Heart right ventricle (tissue), 16 donors: ENCODE data around the gene C16orf74. TPM values are rescaled to one million over a fixed set of nuclear protein-coding genes. Genes with fewer than 3 reads are reported as not detected.
A peak's percentile ranks its signal among the peaks of the same experiment; 100 is the strongest.

Experiments used
- ATAC-seq, 8 donors: fragments of 200-7000 bp; cut with Tn5 transposase; one replicate each; pipeline ENCODE4 v1.9.1; 2020; ENCODE audit warnings: mild to moderate bottlenecking in 8 of 8, moderate library complexity in 8 of 8, moderate number of reproducible peaks in 1 of 8
- DNase-seq, 2 donors: peaks; one replicate each; pipeline ENCODE4 v3.0.0-alpha.2; 2020
- H3K27ac ChIP-seq, 10 donors: fragments of 200-600 bp; sonication (generic) in 2 of 10; one replicate each; pipeline versions ENCODE4 v1.5.0 to v1.8.0; 2020 to 2022; ENCODE audit warnings: mild to moderate bottlenecking in 3 of 10
- H3K27me3 ChIP-seq, 7 donors: fragments of 200-600 bp; one replicate each; pipeline ENCODE4 v1.8.0; 2021 to 2022; ENCODE audit warnings: mild to moderate bottlenecking in 2 of 7
- H3K36me3 ChIP-seq, 9 donors: fragments of 200-600 bp; sonication (generic) in 1 of 9; one replicate each; pipeline versions ENCODE4 v1.5.0 to v1.8.0; 2020 to 2022; ENCODE audit warnings: mild to moderate bottlenecking in 2 of 9
- H3K4me1 ChIP-seq, 9 donors: fragments of 200-600 bp; sonication (generic) in 1 of 9; one replicate each; pipeline versions ENCODE4 v1.5.0 to v1.8.0; 2020 to 2022; ENCODE audit warnings: mild to moderate bottlenecking in 4 of 9
- H3K4me3 ChIP-seq, 10 donors: fragments of 200-600 bp; sonication (generic) in 2 of 10; one replicate each; pipeline versions ENCODE4 v1.5.0 to v1.8.0; 2020 to 2022; ENCODE audit warnings: mild to moderate bottlenecking in 7 of 10, moderate library complexity in 2 of 10
- H3K9me3 ChIP-seq, 11 donors: fragments of 200-600 bp in 10 of 11; sonication (generic) in 2 of 11; one replicate each; pipeline versions ENCODE4 v1.5.0 to v1.8.0; 2013 to 2022; ENCODE audit warnings: mild to moderate bottlenecking in 2 of 11, control low read depth in 1 of 11, moderate library complexity in 1 of 11
- CTCF ChIP-seq, 9 donors: fragments of 200-600 bp; sonication (generic) in 2 of 9; IDR thresholded peaks; one replicate each; pipeline versions ENCODE4 v1.5.0 to v1.8.0; 2021 to 2022; ENCODE audit warnings: antibody characterized with exemption in 9 of 9, mild to moderate bottlenecking in 5 of 9, moderate library complexity in 1 of 9
- WGBS, 2 donors: extraction: QIAGEN DNeasy Blood & Tissue Kit; methylation state at CpG; one replicate each; pipeline ENCODE4 v1.1.7; 2013; ENCODE audit warnings: inconsistent platforms in 1 of 2; 5-methylcytosine and 5-hydroxymethylcytosine counted together
- intact Hi-C, 10 donors: fragments of 100-400 bp; cut with DNase I; formaldehyde crosslinking; loops; one replicate each; pipeline versions ENCODE4 v1.11.1 to v1.14.2; 2022
- polyA plus RNA-seq, 2 donors: library from polyadenylated mRNA; stranded (reverse); fragments of 200-250 nt; gene quantifications; one replicate each; pipeline ENCODE4 v1.2.3, GENCODE V29; 2013
- total RNA-seq, 10 donors: library from RNA; stranded (reverse); fragmentation: NEBNext Ultra II Directional in 3 of 10; extraction: Animal tissue kit (Norgen Biotek cat#: 25700) in 3 of 10; gene quantifications; one replicate each; pipeline versions ENCODE4 v1.2.1 to v1.2.4, GENCODE V29; 2021 to 2023
- donor health status: Arrhythmogenic right ventricular cardiomyopathy.
- donor health status: ischemic (EF 13 %, LVEDD 7.1; RV severe dilation, severe dysfunction).
- donor health status: healthy with polysubstance abuse.
- donor health status: DM: no; HTN: yes; CAD: no.
- donor health status: DM: no; HTN: no; CAD: no.
- donor health status: ischemic (EF 25% LVEDD 6.9; RV normal size, moderate dysfunction).
- donor health status: ischemic (EF 25% LVEDD 5.7; RV mildly dilated, moderate dysfunction).
- donor health status: healthy.
- donor health status: DM: yes; HTN: yes; CAD: no.
- donor health status: Ischemic cardiomyopathy.
- donor health status: ischemic (EF 35%, LVEDD 5.7; RV mildly dilated, moderate dysfunction).
- donor health status: nonischemic (EF 11% LVEDD 7.7; RV severe dilation, severe dysfunction).
- donor health status: DM: yes; HTN: yes; CAD: no.
- donor health status: PGD.
- donor health status: ischemic (EF 29% LVEDD 5.4; RV normal size, mild dysfunction).
- donor health status: nonischemic (EF 23%, LVEDD 6.1; RV moderate dilation, normal function).

Gene C16orf74
- total and polyA plus RNA-seq, 12 donors: 0.56 to 6.5 (median 1.2) TPM

GRCh38 chr16:85706449-85707034, 44.4 kb downstream of the C16orf74 start:
- peaks cover 0 to under 1% (median 0%) of the 10 kb centered on the region in 11 donors for H3K9me3 ChIP-seq
- DNase-seq: no peak
- no peaks in the 10 kb centered on the region for H3K27me3 ChIP-seq
- H3K27ac ChIP-seq: no peak overlapping the region
- no peaks in the 10 kb centered on the region for H3K36me3 ChIP-seq
- intact Hi-C loops: no loop called here
- no peak for TF ChIP-seq CTCF (IDR thresholded peaks at IDR 0.05)
- ATAC-seq: no peak
- no peak overlapping the region for H3K4me3 ChIP-seq
- no peaks in the 10 kb centered on the region for H3K4me1 ChIP-seq
- 93 to 94% methylated on average over 11 of the region's 11 CpGs for WGBS, 2 donors

DNA sequence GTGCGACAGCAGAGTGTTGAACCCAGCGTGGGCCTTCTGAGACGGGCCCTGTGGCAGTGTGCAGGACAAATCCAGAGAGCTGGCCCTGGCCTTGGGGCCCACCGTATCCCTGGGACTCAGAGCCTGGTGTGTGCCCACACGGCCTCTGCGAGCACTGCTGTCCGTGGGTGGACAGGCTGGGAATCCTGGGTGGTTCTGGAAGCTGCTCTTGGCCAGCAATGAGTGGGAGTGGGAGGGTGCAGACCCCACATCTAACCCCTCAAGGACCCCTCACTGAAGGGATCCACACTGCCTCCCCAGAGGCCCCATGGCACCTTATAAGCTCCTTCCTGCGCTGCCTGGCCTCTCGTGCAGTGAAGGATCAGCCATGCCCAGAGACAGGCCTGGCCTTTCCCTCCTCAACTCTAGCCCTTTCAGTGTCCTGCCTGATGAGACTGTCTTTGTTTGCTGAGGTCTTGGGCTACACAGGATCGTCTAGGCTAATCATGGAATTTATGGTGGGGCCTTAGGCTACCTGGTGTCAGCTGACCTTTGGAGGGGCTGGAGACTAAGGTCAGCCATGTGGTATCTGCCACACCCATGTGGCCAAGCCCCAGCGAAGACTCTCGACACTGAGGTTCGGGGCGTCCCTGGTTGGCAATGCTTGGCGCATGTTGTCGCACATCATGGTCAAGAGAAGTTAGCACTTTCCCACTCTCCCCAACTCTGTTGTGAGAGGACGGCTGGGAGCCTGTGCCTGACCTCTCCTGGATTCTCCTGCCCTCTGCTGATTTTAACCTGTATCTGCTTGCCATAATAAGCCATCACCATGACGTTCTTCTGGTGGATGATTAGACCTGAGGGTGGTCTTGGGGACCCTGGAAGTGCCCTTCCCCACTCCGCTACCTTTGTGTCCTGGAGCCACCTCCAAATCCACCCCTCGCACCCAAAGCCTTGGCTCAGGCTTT, 45.7 kb downstream of the C16orf74 start:
- H3K27me3 ChIP-seq: no peaks in the 10 kb centered on the region
- H3K27ac ChIP-seq: no peak overlapping the region
- no peak for DNase-seq
- intact Hi-C loops: no loop called here
- TF ChIP-seq CTCF (IDR thresholded peaks at IDR 0.05): no peak
- H3K9me3 ChIP-seq: no peaks in the 10 kb centered on the region
- no peak overlapping the region for H3K4me3 ChIP-seq
- 88 to 92% methylated on average over 20 of the region's 20 CpGs for WGBS, 2 donors
- peak in 2 of 8 donors; percentile 11 to 22 for ATAC-seq
- H3K36me3 ChIP-seq: no peaks in the 10 kb centered on the region
- no peaks in the 10 kb centered on the region for H3K4me1 ChIP-seq

DNA sequence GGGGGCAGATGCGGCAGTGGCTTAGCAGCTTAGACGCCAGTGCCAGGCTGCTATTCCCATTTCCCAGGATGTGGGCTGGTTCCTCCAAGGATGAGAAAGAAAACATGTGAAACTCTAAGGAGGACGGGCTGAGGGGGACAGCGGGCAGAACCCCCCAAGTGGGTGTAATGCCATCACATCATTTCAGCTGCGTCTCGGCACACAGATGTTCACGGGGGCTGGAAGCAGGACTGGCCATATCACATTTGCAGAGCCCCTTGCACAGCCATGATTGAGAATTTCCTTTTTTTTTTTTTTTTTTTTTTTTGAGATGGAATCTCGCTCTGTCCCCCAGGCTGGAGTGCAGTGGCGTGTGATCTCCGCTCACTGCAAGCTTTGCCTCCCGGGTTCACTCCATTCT, 46.9 kb downstream of the C16orf74 start:
- Histone ChIP-seq H3K27me3 (peaks cover 0 to 2% (median 0%) of the 10 kb centered on the region in 7 donors), H3K9me3 (no peaks in the 10 kb centered on the region), H3K27ac (no peak overlapping the region), H3K4me3 (no peak overlapping the region), H3K36me3 (no peaks in the 10 kb centered on the region), H3K4me1 (peaks cover 0 to 4% (median 0%) of the 10 kb centered on the region in 9 donors)
- no peak for ATAC-seq
- no peak for DNase-seq
- TF ChIP-seq CTCF (IDR thresholded peaks at IDR 0.05): no peak
- 84 to 90% methylated on average over 10 to 11 of the region's 11 CpGs for WGBS, 2 donors
- intact Hi-C loops: no loop called here

- ATAC-seq (peak; percentile 46 to 90 (median 82)), DNase-seq (no peak)
- no peak for TF ChIP-seq CTCF (IDR thresholded peaks at IDR 0.05)
- Histone ChIP-seq H3K9me3 (no peaks in the 10 kb centered on the region), H3K27ac (no peak overlapping the region), H3K36me3 (no peaks in the 10 kb centered on the region), H3K4me3 (no peak overlapping the region), H3K4me1 (peaks cover 0 to 4% (median 0%) of the 10 kb centered on the region in 9 donors), H3K27me3 (peaks cover 0 to 39% (median 29%) of the 10 kb centered on the region in 7 donors)
- 25 to 32% methylated on average over 7 of the region's 7 CpGs for WGBS, 2 donors
- intact Hi-C loops: no loop called here
These were observed 51.3 kb downstream of the C16orf74 start for GRCh38 chr16:85699628-85700027.
